H1 (cell line): Measurements from ENCODE around the gene AKR1C8. TPM values are rescaled to one million over a fixed set of nuclear protein-coding genes. Genes with fewer than 3 reads are reported as not detected.

Experiments used
- CTCF ChIA-PET: fragments of 300-600 bp; sonication (Branson Sonifier 250); formaldehyde crosslinking; loops from one replicate; lab custom pipeline; 2021; ENCODE audit not compliant: partially characterized antibody; lab: Charles Lee
- POLR2A ChIA-PET: fragments of 300-600 bp; sonication (Branson Sonifier 250); formaldehyde crosslinking; loops from one replicate; lab custom pipeline; 2021; ENCODE audit warnings: inconsistent platforms; ENCODE audit not compliant: partially characterized antibody; lab: Charles Lee
- DNase-seq, 2 experiments: peaks; one replicate each; pipeline versions ENCODE4 v3.0.0 to v3.0.0-alpha.2; 2010 to 2022; ENCODE audit warnings: low spot score in 2 of 2, low read depth in 1 of 2, mixed read lengths in 1 of 2
- FAIRE-seq: peaks from 2 replicates; lab custom pipeline; 2011; peaks lifted over from hg19 to GRCh38; lab: Jason Lieb, UNC
- H2AFZ ChIP-seq: 2 replicates; pipeline ENCODE4 v1.8.1; 2012; ENCODE audit warnings: low read length, inconsistent platforms
- H2AK5ac ChIP-seq: 2 replicates; pipeline ENCODE4 v1.6.1; 2013; ENCODE audit warnings: low read depth, low read length
- H2BK120ac ChIP-seq: replicated peaks from 2 replicates; pipeline ENCODE3; 2013; ENCODE audit warnings: low read depth, low read length, inconsistent platforms
- H2BK12ac ChIP-seq: 2 replicates; pipeline ENCODE4 v1.6.1; 2013; ENCODE audit warnings: low read depth, low read length
- H2BK15ac ChIP-seq: 2 replicates; pipeline ENCODE4 v1.6.1; 2013; ENCODE audit warnings: low read length
- H2BK20ac ChIP-seq: 2 replicates; pipeline ENCODE4 v1.6.1; 2013; ENCODE audit warnings: low read length
- H2BK5ac ChIP-seq: 2 replicates; pipeline ENCODE4 v1.6.1; 2013; ENCODE audit warnings: low read depth, low read length
- H3K14ac ChIP-seq: 2 replicates; pipeline ENCODE4 v1.6.1; 2013; ENCODE audit warnings: inconsistent platforms; ENCODE audit not compliant: insufficient read length
- H3K18ac ChIP-seq: 2 replicates; pipeline ENCODE4 v1.6.1; 2013; ENCODE audit warnings: low read length; ENCODE audit errors: extremely low read depth
- H3K23ac ChIP-seq: 2 replicates; pipeline ENCODE4 v1.6.1; 2013; ENCODE audit warnings: inconsistent platforms; ENCODE audit not compliant: insufficient read length
- H3K23me2 ChIP-seq: 2 replicates; pipeline ENCODE4 v1.6.1; 2013; ENCODE audit warnings: low read depth, low read length
- H3K27ac ChIP-seq: 2 replicates; pipeline ENCODE4 v1.6.1; 2011; ENCODE audit warnings: low read depth, low read length, inconsistent platforms
- H3K27me3 ChIP-seq, 4 experiments: replicated peaks in 1 of 4; 1 replicate in 1 of 4; 2 replicates in 3 of 4; pipeline versions ENCODE4 v1.6.1 to v1.8.1; 2011 to 2013; ENCODE audit warnings: low read length in 3 of 4, mild to moderate bottlenecking in 3 of 4, inconsistent platforms in 2 of 4, mixed read lengths in 2 of 4, moderate library complexity in 1 of 4; ENCODE audit not compliant: control insufficient read depth in 3 of 4, insufficient read depth in 3 of 4; ENCODE audit errors: extremely low read depth in 1 of 4
- H3K36me3 ChIP-seq, 4 experiments: 2 replicates each; pipeline versions ENCODE4 v1.6.1 to v1.8.1; 2011 to 2013; ENCODE audit warnings: mild to moderate bottlenecking in 4 of 4, low read length in 3 of 4, moderate library complexity in 2 of 4, control low read depth in 1 of 4, inconsistent platforms in 1 of 4; ENCODE audit not compliant: insufficient read depth in 4 of 4, control insufficient read depth in 2 of 4
- H3K4ac ChIP-seq: replicated peaks from 2 replicates; pipeline ENCODE3; 2013; ENCODE audit warnings: low read length, low read depth, mixed read lengths, inconsistent platforms; ENCODE audit not compliant: insufficient read length
- H3K4me1 ChIP-seq, 4 experiments: replicated peaks in 1 of 4; 1 replicate in 1 of 4; 2 replicates in 3 of 4; pipeline versions ENCODE4 v1.6.1 to v1.8.1; 2011 to 2013; ENCODE audit warnings: low read length in 3 of 4, inconsistent platforms in 2 of 4, mixed read lengths in 1 of 4; ENCODE audit not compliant: insufficient read depth in 4 of 4, control insufficient read depth in 3 of 4
- H3K4me2 ChIP-seq, 2 experiments: 2 replicates each; pipeline versions ENCODE4 v1.6.1 to v1.8.1; 2011 to 2013; ENCODE audit warnings: low read depth in 2 of 2, low read length in 2 of 2, control low read depth in 1 of 2, inconsistent platforms in 1 of 2, mild to moderate bottlenecking in 1 of 2; ENCODE audit not compliant: insufficient read depth in 1 of 2
- H3K4me3 ChIP-seq, 4 experiments: fragments of 200-600, 300-600 bp in 1 of 4; sonication (generic), shearing (Covaris generic), sonication (Bioruptor Twin) in 1 of 4; 2 replicates each; pipeline versions ENCODE4 v1.5.1 to v1.8.1; 2011 to 2016; ENCODE audit warnings: low read length in 4 of 4, low read depth in 3 of 4, control low read depth in 2 of 4, inconsistent platforms in 2 of 4, mild to moderate bottlenecking in 2 of 4, mixed read lengths in 1 of 4, moderate library complexity in 1 of 4; ENCODE audit not compliant: insufficient read depth in 2 of 4; ENCODE audit errors: extremely low read depth in 1 of 4
- H3K56ac ChIP-seq: replicated peaks from 2 replicates; pipeline ENCODE3; 2013; ENCODE audit warnings: low read depth, mild to moderate bottlenecking, mixed read lengths, low read length, inconsistent platforms; ENCODE audit not compliant: insufficient read length
- H3K79me1 ChIP-seq: 2 replicates; pipeline ENCODE4 v1.6.1; 2013; ENCODE audit warnings: low read depth, low read length, control low read depth
- H3K79me2 ChIP-seq, 2 experiments: 2 replicates each; pipeline versions ENCODE4 v1.6.1 to v1.8.1; 2012 to 2013; ENCODE audit warnings: low read length in 2 of 2, mild to moderate bottlenecking in 2 of 2, inconsistent platforms in 1 of 2; ENCODE audit not compliant: insufficient read depth in 2 of 2, control insufficient read depth in 1 of 2
- H3K9ac ChIP-seq, 4 experiments: replicated peaks in 1 of 4; 1 replicate in 1 of 4; 2 replicates in 3 of 4; pipeline versions ENCODE4 v1.6.1 to v1.8.1; 2011 to 2013; ENCODE audit warnings: low read depth in 3 of 4, low read length in 3 of 4, control low read depth in 2 of 4, mild to moderate bottlenecking in 2 of 4, moderate library complexity in 2 of 4, inconsistent platforms in 1 of 4; ENCODE audit errors: extremely low read depth in 1 of 4
- H3K9me3 ChIP-seq, 2 experiments: 2 replicates each; pipeline versions ENCODE4 v1.6.1 to v1.8.1; 2012 to 2013; ENCODE audit warnings: mild to moderate bottlenecking in 2 of 2, moderate library complexity in 2 of 2, control low read depth in 1 of 2, inconsistent platforms in 1 of 2, low read depth in 1 of 2, low read length in 1 of 2, mixed read lengths in 1 of 2; ENCODE audit not compliant: insufficient read depth in 2 of 2
- H4K20me1 ChIP-seq, 2 experiments: replicated peaks in 1 of 2; 2 replicates each; pipeline versions ENCODE3 to v1.8.1; 2011 to 2013; ENCODE audit warnings: inconsistent platforms in 2 of 2, low read length in 2 of 2, mild to moderate bottlenecking in 1 of 2; ENCODE audit not compliant: insufficient read depth in 2 of 2, control insufficient read depth in 1 of 2
- H4K5ac ChIP-seq: 2 replicates; pipeline ENCODE4 v1.6.1; 2013; ENCODE audit warnings: low read length, low read depth, mixed read lengths, inconsistent platforms; ENCODE audit not compliant: insufficient read length
- H4K8ac ChIP-seq: 2 replicates; pipeline ENCODE4 v1.8.0; 2013; ENCODE audit warnings: mild to moderate bottlenecking, moderate library complexity, low read length, inconsistent platforms; ENCODE audit not compliant: insufficient read depth; ENCODE audit errors: extremely low read depth
- H4K91ac ChIP-seq: replicated peaks from 2 replicates; pipeline ENCODE3; 2013; ENCODE audit warnings: low read length, mixed read lengths, inconsistent platforms; ENCODE audit not compliant: insufficient read length
- ZNF274 ChIP-seq: IDR thresholded peaks from 2 replicates; pipeline ENCODE4 v1.7.0; 2012; ENCODE audit warnings: low read length, borderline replicate concordance; ENCODE audit errors: extremely low read depth
- WGBS, 2 experiments: shearing (Covaris generic) in 1 of 2; methylation state at CpG; one replicate each; pipeline versions ENCODE4 v1.1.6 to v1.1.7; 2013 to 2015; ENCODE audit warnings: low lambda C conversion rate in 2 of 2, mixed read lengths in 2 of 2, inconsistent platforms in 1 of 2, low coverage in 1 of 2, missing lambda C conversion rate in 1 of 2; ENCODE audit not compliant: insufficient replicate concordance in 2 of 2, insufficient coverage in 1 of 2, insufficient read length in 1 of 2; ENCODE audit errors: extremely low coverage in 1 of 2, missing lambda C conversion rate in 1 of 2; 5-methylcytosine and 5-hydroxymethylcytosine counted together
- polyA plus RNA-seq, 7 experiments: library from polyadenylated mRNA; depleted of rRNA in 3 of 7; stranded (reverse) in 5 of 7; unstranded in 2 of 7; fragments of >200 nt in 5 of 7; fragments of 200-250 nt in 2 of 7; gene quantifications; 1 replicate in 5 of 7; 2 replicates in 1 of 7; 4 replicates in 1 of 7; pipeline versions ENCODE4 v1.2.1 to v1.2.3, GENCODE V29; 2011 to 2013; ENCODE audit warnings: missing spikeins in 2 of 7, mixed read lengths in 2 of 7
- total RNA-seq: library from RNA; stranded (reverse); fragmentation: NEBNext Ultra II Directional; extraction: Animal tissue kit (Norgen Biotek cat#: 25700); gene quantifications from 2 replicates; pipeline ENCODE4 v1.2.1, GENCODE V29; 2021

AKR1C8 gene
- total and polyA plus RNA-seq, 2 of the 8 experiments (the other 6 are each of a cell fraction or from before 2014, with no cell fraction given), result not detected

GRCh38 chr10:5219262-5219661 is 34.3 kb upstream of the AKR1C8 start:
- Histone ChIP-seq H3K14ac (no peak overlapping the region), H2AFZ (no peak overlapping the region), H4K20me1 (no peaks in the 10 kb centered on the region), H3K4me2 (no peak overlapping the region), H3K23ac (no peak overlapping the region), H3K27ac (no peak overlapping the region), H3K56ac (no peak overlapping the region), H2AK5ac (no peak overlapping the region), H2BK20ac (no peak overlapping the region), H3K36me3 (no peaks in the 10 kb centered on the region), H2BK5ac (no peak overlapping the region), H4K91ac (no peak overlapping the region), H3K27me3 (no peaks in the 10 kb centered on the region), H4K5ac (no peak overlapping the region), H3K4ac (no peak overlapping the region), H3K79me1 (no peaks in the 10 kb centered on the region), H3K4me1 (no peaks in the 10 kb centered on the region), H3K4me3 (no peak overlapping the region), H3K18ac (no peak overlapping the region), H2BK15ac (no peak overlapping the region), H4K8ac (no peak overlapping the region), H3K9me3 (peaks cover 8 to 20% of the 10 kb centered on the region in 2 experiments; a peak in 3 of 4 replicates), H2BK12ac (no peak overlapping the region), H3K79me2 (no peaks in the 10 kb centered on the region), H2BK120ac (no peak overlapping the region), H3K23me2 (no peaks in the 10 kb centered on the region), H3K9ac (no peak overlapping the region)
- CTCF ChIA-PET, result no interaction called here
- no peak for DNase-seq
- no peak for FAIRE-seq
- POLR2A ChIA-PET, result interaction anchor here (0.5 kb wide), 1 partner anchor 1050 kb away, joined by 3 read pairs; no protein-coding TSS in a partner anchor
- whole genome bisulfite sequencing, 2 experiments, result 90% methylated on average over 3 of the region's 3 CpGs; no CpG with 5 or more reads in 1 of the 2 experiments
- no peak for TF ChIP-seq ZNF274
